ENCODE results near the gene SUGP1.

SUGP1 gene

DNA sequence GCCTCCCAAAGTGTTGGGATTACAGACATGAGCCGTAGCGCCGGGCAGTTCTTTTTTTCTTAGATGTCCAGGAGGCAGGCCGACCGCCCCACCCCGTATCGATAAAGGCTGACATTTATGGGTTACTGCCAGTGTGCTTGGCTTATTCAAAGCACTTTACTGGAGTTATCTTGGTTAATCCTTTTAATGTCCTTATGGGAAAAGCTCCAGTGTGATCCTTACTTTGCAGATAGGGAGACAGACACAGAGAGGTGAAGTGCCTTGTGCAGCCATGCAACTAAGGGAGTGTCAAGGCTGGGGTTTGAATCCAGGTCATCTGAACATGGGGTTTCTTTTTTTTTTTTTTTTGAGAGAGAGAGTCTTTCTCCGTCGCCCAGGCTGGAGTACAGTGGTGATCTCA, 89.3 kb downstream of the SUGP1 start:
- no peak for DNase-seq (ENCODE audit: low spot score)

DNA sequence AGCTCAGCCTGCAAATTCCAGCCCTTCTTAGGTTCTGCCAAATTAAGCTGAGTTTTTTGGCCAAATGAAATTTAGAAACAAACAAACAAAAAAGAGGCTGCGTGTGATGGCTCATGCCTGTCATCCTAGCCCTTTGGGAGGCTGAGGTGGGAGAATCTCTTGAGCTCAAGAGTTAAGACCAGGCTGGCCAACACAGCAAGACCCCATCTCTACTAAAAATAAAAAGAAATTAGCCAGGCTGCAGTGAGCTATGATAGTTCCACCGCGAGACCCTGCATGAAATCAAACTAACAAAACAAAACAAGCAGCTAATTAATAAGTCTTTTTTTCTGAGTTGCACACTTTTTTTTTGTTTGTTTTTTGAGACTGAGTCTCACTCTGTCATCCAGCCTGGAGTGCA, 90.6 kb downstream of the SUGP1 start:
- no peak for DNase-seq (ENCODE audit: low spot score)

DNA sequence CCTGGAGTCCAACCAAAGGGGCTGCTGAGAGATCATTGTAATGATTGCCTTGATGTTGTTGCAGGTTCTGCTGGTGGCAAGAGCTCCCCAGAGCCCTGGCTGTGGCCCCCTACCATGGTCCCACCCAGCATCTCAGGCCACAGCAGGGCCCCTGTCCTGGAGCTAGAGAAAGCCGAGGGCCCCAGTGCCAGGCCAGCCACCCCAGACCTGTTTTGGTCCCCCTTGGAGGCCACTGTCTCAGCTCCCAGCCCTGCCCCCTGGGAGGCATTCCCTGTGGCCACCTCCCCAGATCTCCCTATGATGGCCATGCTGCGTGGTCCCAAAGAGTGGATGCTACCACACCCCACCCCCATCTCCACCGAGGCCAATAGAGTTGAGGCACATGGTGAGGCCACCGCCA, 93.1 kb downstream of the SUGP1 start:
- no peak for DNase-seq (ENCODE audit: low spot score)

- no peak for DNase-seq (ENCODE audit: low spot score)
Observed at GRCh38 chr19:19226663-19227062, 93.6 kb downstream of the SUGP1 start.

GRCh38 chr19:19226204-19226603, 94.1 kb downstream of the SUGP1 start:
- no peak for DNase-seq (ENCODE audit: low spot score)

Data from D341Med (cell line).